HL-60 (cell line): ENCODE measurements around the gene CSRP2.

Experiments used
- DNase-seq, 2 experiments: peaks; one replicate each; pipeline ENCODE4 v3.0.0-alpha.2; 2010 to 2020; ENCODE audit warnings: low read depth in 1 of 2, low spot score in 1 of 2
- H3K27ac ChIP-seq: fragments of 250-450 bp; sonication (Bioruptor Pico); replicated peaks from 2 replicates; pipeline ENCODE4 v1.5.1; 2020; ENCODE audit warnings: mild to moderate bottlenecking, moderate library complexity
- H3K27me3 ChIP-seq: fragments of 250-450 bp; sonication (Bioruptor Pico); 2 replicates; pipeline ENCODE4 v1.5.1; 2021; ENCODE audit warnings: mild to moderate bottlenecking, moderate library complexity; ENCODE audit not compliant: insufficient read depth, poor library complexity, severe bottlenecking
- H3K4me3 ChIP-seq: replicated peaks from 2 replicates; pipeline ENCODE4 v1.5.1; 2011; ENCODE audit warnings: mild to moderate bottlenecking, control low read depth, low read length; ENCODE audit not compliant: insufficient read depth
- CTCF ChIP-seq: IDR thresholded peaks from one replicate; pipeline ENCODE4 v1.5.1; 2011; ENCODE audit warnings: low read length, control low read depth, inconsistent platforms; ENCODE audit not compliant: insufficient read depth
- GABPA ChIP-seq: IDR thresholded peaks from 2 replicates; pipeline ENCODE4 v1.6.1; 2012; ENCODE audit warnings: low read depth
- POLR2AphosphoS5 ChIP-seq: IDR thresholded peaks from 2 replicates; pipeline ENCODE4 v1.6.1; 2012; ENCODE audit warnings: low read depth
- REST ChIP-seq: IDR thresholded peaks from 2 replicates; pipeline ENCODE4 v1.6.1; 2012; ENCODE audit warnings: low read depth; ENCODE audit not compliant: insufficient replicate concordance
- SPI1 ChIP-seq: IDR thresholded peaks from 2 replicates; pipeline ENCODE4 v1.6.1; 2012; ENCODE audit warnings: low read depth, mild to moderate bottlenecking, borderline replicate concordance

The CSRP2 gene

GRCh38 chr12:76920172-76921099 lies 41.6 kb upstream of the CSRP2 start:
- no peak for TF ChIP-seq GABPA
- TF ChIP-seq POLR2AphosphoS5: no peak
- no peak for TF ChIP-seq CTCF
- TF ChIP-seq SPI1: peak; percentile 20; the same call in 1 of the 2 replicates
- no peak for TF ChIP-seq REST
- Histone ChIP-seq H3K27ac (no peak overlapping the region), H3K4me3 (no peak overlapping the region), H3K27me3 (no peaks in the 10 kb centered on the region)
- DNase-seq: peak in 1 of 2 experiments; percentile 4

GRCh38 chr12:76919383-76920171 lies 40.8 kb upstream of the CSRP2 start:
- Histone ChIP-seq H3K27me3 (no peaks in the 10 kb centered on the region), H3K27ac (no peak overlapping the region), H3K4me3 (no peak overlapping the region)
- DNase-seq: no peak
- TF ChIP-seq POLR2AphosphoS5 (no peak), REST (no peak), GABPA (no peak), CTCF (no peak), SPI1 (no peak)

GRCh38 chr12:76916170-76916540 lies 37.3 kb upstream of the CSRP2 start:
- Histone ChIP-seq H3K27ac (no peak overlapping the region), H3K27me3 (no peaks in the 10 kb centered on the region), H3K4me3 (no peak overlapping the region)
- no peak for DNase-seq
- no peak for TF ChIP-seq SPI1
- TF ChIP-seq REST: no peak
- TF ChIP-seq CTCF: no peak
- no peak for TF ChIP-seq POLR2AphosphoS5
- TF ChIP-seq GABPA: no peak
